A549 (cell line): ENCODE results near the gene TBC1D14. TPM values are rescaled to one million over a fixed set of nuclear protein-coding genes. Genes with fewer than 3 reads are reported as not detected.
A peak's percentile ranks its signal among the peaks of the same experiment; 100 is the strongest.

Source experiments
- ATAC-seq, 2 experiments: fragments of 200-7000 bp in 1 of 2; fragments of >200 bp in 1 of 2; cut with Nextera tagmentation in 1 of 2; cut with Tn5 transposase in 1 of 2; 3 replicates each; pipeline versions ENCODE4 v1.8.0 to v1.9.1; 2018 to 2020; ENCODE audit warnings: mild to moderate bottlenecking in 1 of 2, moderate library complexity in 1 of 2
- CTCF ChIA-PET: fragments of 300-600 bp; sonication (Branson Sonifier 250); formaldehyde crosslinking; extraction: SDS; loops from one replicate; lab custom pipeline; 2021; ENCODE audit warnings: antibody characterized with exemption, inconsistent platforms; lab: Yijun Ruan, JAX
- POLR2A ChIA-PET: fragments of 350-600 bp; formaldehyde crosslinking; extraction: SDS; loops from one replicate; lab custom pipeline; 2021; ENCODE audit warnings: antibody characterized with exemption, inconsistent platforms; lab: Yijun Ruan, JAX
- DNase-seq, 2 experiments: peaks; one replicate each; pipeline versions ENCODE4 v3.0.0 to v3.0.0-alpha.2; 2011 to 2016; ENCODE audit warnings: low read depth in 1 of 2, low spot score in 1 of 2
- FAIRE-seq: peaks from 2 replicates; lab custom pipeline; 2011; peaks lifted over from hg19 to GRCh38; lab: Jason Lieb, UNC
- H3K27ac ChIP-seq, 2 experiments: fragments of >200 bp; sonication (Bioruptor Twin); formaldehyde crosslinking; 3 replicates each; pipeline ENCODE4 v1.5.1; 2016 to 2017
- H3K4me1 ChIP-seq: fragments of >200 bp; sonication (Bioruptor Twin); formaldehyde crosslinking; 3 replicates; pipeline ENCODE4 v1.6.1; 2016
- H3K4me2 ChIP-seq: fragments of >200 bp; sonication (Bioruptor Twin); formaldehyde crosslinking; 3 replicates; pipeline ENCODE4 v1.6.1; 2016
- H3K4me3 ChIP-seq: fragments of >200 bp; sonication (Bioruptor Twin); formaldehyde crosslinking; 3 replicates; pipeline ENCODE4 v1.5.1; 2016
- H3K9me3 ChIP-seq: fragments of >200 bp; sonication (Bioruptor Twin); formaldehyde crosslinking; 3 replicates; pipeline ENCODE4 v1.6.1; 2016
- ATOH8 ChIP-seq: fragments of 250-450 bp; sonication (Bioruptor Pico); IDR thresholded peaks from 2 replicates; pipeline ENCODE4 v1.5.0; 2020; ENCODE audit warnings: low read depth, mild to moderate bottlenecking, moderate library complexity
- BHLHE40 ChIP-seq: IDR thresholded peaks from 2 replicates; pipeline ENCODE4 v1.6.1; 2012; ENCODE audit warnings: low read depth, low read length, inconsistent platforms
- CBX2 ChIP-seq: fragments of 200-600 bp; sonication (generic); IDR thresholded peaks from 2 replicates; pipeline ENCODE4 v1.6.1; 2016; ENCODE audit warnings: low read depth, mild to moderate bottlenecking, borderline replicate concordance
- CHD4 ChIP-seq: fragments of 200-600 bp; sonication (generic); IDR thresholded peaks from 2 replicates; pipeline ENCODE4 v1.6.1; 2016; ENCODE audit warnings: antibody characterized with exemption, mild to moderate bottlenecking, borderline replicate concordance
- CTCF ChIP-seq: fragments of >200 bp; sonication (Bioruptor Twin); formaldehyde crosslinking; IDR thresholded peaks from 3 replicates; pipeline ENCODE4 v1.5.1; 2016
- E2F6 ChIP-seq: IDR thresholded peaks from 2 replicates; pipeline ENCODE4 v1.6.1; 2012; ENCODE audit warnings: low read depth, borderline replicate concordance
- EP300 ChIP-seq, 2 experiments: fragments of >200 bp; sonication (Bioruptor Twin); formaldehyde crosslinking; IDR thresholded peaks; 2 replicates in 1 of 2; 3 replicates in 1 of 2; pipeline ENCODE4 v1.6.1; 2016 to 2017
- FOSL2 ChIP-seq, 2 experiments: fragments of 450-650 bp in 1 of 2; fragments of >200 bp in 1 of 2; sonication (Bioruptor Twin) in 1 of 2; formaldehyde crosslinking; IDR thresholded peaks; 2 replicates each; pipeline versions ENCODE4 v1.5.0 to v1.6.1; 2016 to 2020; ENCODE audit warnings: mild to moderate bottlenecking in 1 of 2, moderate library complexity in 1 of 2
- FOXS1 ChIP-seq: fragments of 250-450 bp; sonication (Bioruptor Pico); IDR thresholded peaks from 2 replicates; pipeline ENCODE4 v1.5.0; 2020; ENCODE audit warnings: mild to moderate bottlenecking, moderate library complexity
- GATA3 ChIP-seq: IDR thresholded peaks from 2 replicates; pipeline ENCODE4 v1.6.1; 2012; ENCODE audit warnings: borderline replicate concordance
- HDAC2 ChIP-seq: fragments of 200-600 bp; sonication (generic); IDR thresholded peaks from 2 replicates; pipeline ENCODE4 v1.6.1; 2016
- HES2 ChIP-seq: fragments of >200 bp; sonication (Bioruptor Twin); formaldehyde crosslinking; IDR thresholded peaks from 2 replicates; pipeline ENCODE4 v1.6.1; 2016
- HEYL ChIP-seq: fragments of 250-450 bp; sonication (Bioruptor Pico); IDR thresholded peaks from 2 replicates; pipeline ENCODE4 v1.8.0; 2021; ENCODE audit warnings: mild to moderate bottlenecking, moderate library complexity
- HOXB5 ChIP-seq: fragments of 250-450 bp; sonication (Bioruptor Pico); IDR thresholded peaks from 2 replicates; pipeline ENCODE4 v1.5.0; 2020; ENCODE audit warnings: mild to moderate bottlenecking, moderate library complexity
- MAX ChIP-seq: IDR thresholded peaks from 2 replicates; pipeline ENCODE4 v1.6.1; 2012
- NPAS2 ChIP-seq: fragments of 250-450 bp; sonication (Bioruptor Pico); IDR thresholded peaks from 2 replicates; pipeline ENCODE4 v1.8.0; 2022; ENCODE audit warnings: mild to moderate bottlenecking, moderate library complexity, borderline replicate concordance
- NR3C1 ChIP-seq: fragments of >200 bp; sonication (Bioruptor Twin); formaldehyde crosslinking; IDR thresholded peaks from 3 replicates; pipeline ENCODE4 v1.6.1; 2017
- PHF8 ChIP-seq: fragments of 200-600 bp; sonication (generic); IDR thresholded peaks from 2 replicates; pipeline ENCODE4 v1.6.1; 2016; ENCODE audit warnings: low read depth, mild to moderate bottlenecking, antibody characterized with exemption, moderate library complexity, borderline replicate concordance
- POLR2AphosphoS2 ChIP-seq: conservative IDR thresholded peaks from 2 replicates; pipeline ENCODE4 v1.6.1; 2012; ENCODE audit warnings: low read length, improper control_type of control experiment, inconsistent platforms
- RARB ChIP-seq: fragments of 250-450 bp; sonication (Bioruptor Pico); IDR thresholded peaks from 2 replicates; pipeline ENCODE4 v1.8.0; 2021; ENCODE audit warnings: mild to moderate bottlenecking, moderate library complexity
- RCOR1 ChIP-seq: fragments of 150-350 bp; IDR thresholded peaks from 2 replicates; pipeline ENCODE4 v1.6.1; 2014; ENCODE audit warnings: antibody characterized with exemption, low read length, low read depth
- RFX5 ChIP-seq: fragments of 450-650 bp; IDR thresholded peaks from 2 replicates; pipeline ENCODE4 v1.7.1; 2014; ENCODE audit warnings: antibody characterized with exemption, mild to moderate bottlenecking, moderate library complexity
- SREBF2 ChIP-seq: fragments of 450-650 bp; IDR thresholded peaks from 2 replicates; pipeline ENCODE4 v1.6.1; 2014; ENCODE audit warnings: mild to moderate bottlenecking, moderate library complexity
- USF2 ChIP-seq: fragments of 450-650 bp; IDR thresholded peaks from 2 replicates; pipeline ENCODE4 v1.6.1; 2014; ENCODE audit warnings: antibody characterized with exemption
- ZC3H11A ChIP-seq: fragments of 450-650 bp; IDR thresholded peaks from 2 replicates; pipeline ENCODE4 v1.6.1; 2014; ENCODE audit warnings: antibody characterized with exemption, mild to moderate bottlenecking
- ZFP36 ChIP-seq: fragments of 450-650 bp; IDR thresholded peaks from 2 replicates; pipeline ENCODE4 v1.6.1; 2014; ENCODE audit warnings: borderline replicate concordance; ENCODE audit not compliant: partially characterized antibody
- WGBS: methylation state at CpG from one replicate; pipeline ENCODE4 v1.1.6; 2017; ENCODE audit errors: missing lambda C conversion rate; 5-methylcytosine and 5-hydroxymethylcytosine counted together
- polyA plus RNA-seq, 4 experiments: library from polyadenylated mRNA; depleted of rRNA in 3 of 4; stranded (reverse); fragments of >200 nt; fragmentation: RNase III in 1 of 4; extraction: RNeasy Plus Mini Kit Qiagen cat#74134 plus additional on column Dnase treatment in 1 of 4; gene quantifications; 2 replicates in 3 of 4; 3 replicates in 1 of 4; pipeline ENCODE4 v1.2.3, GENCODE V29; 2011 to 2017

TBC1D14 gene
- polyA plus RNA-seq, 2 of the 4 experiments (the other 2 are of a cell fraction) = 30.2 to 39.0 TPM

- 89% methylated on average over 8 of the region's 10 CpGs for WGBS
- no peak overlapping the region for H3K4me3 ChIP-seq
- POLR2A ChIA-PET = interaction anchor here (1.9 kb wide), 1 partner anchor 9 kb away, joined by 9 read pairs; the partner anchor contains the start of gene TBC1D14
Measured at GRCh38 chr4:6900181-6900812, 9.3 kb upstream of the TBC1D14 start.

GRCh38 chr4:6900956-6901355 lies 8.7 kb upstream of the TBC1D14 start:
- no peak overlapping the region for H3K4me3 ChIP-seq
- no peak overlapping the region for H3K4me2 ChIP-seq
- FAIRE-seq (no peak), ATAC-seq (peak in 1 of 2 experiments; percentile 46; a peak in 3 of 6 replicates), DNase-seq (no peak)
- peak overlapping the region in 1 of 2 experiments; percentile 41; a peak in 3 of 6 replicates for H3K27ac ChIP-seq
- ChIA-PET POLR2A (interaction anchor here (1.9 kb wide), 1 partner anchor 8 kb away, joined by 9 read pairs; the partner anchor contains the start of gene TBC1D14), CTCF (interaction anchor here (1.9 kb wide), 1 partner anchor 7 kb away, joined by 10 read pairs; no protein-coding TSS in a partner anchor)
- H3K4me1 ChIP-seq = no peaks in the 10 kb centered on the region
- H3K9me3 ChIP-seq = no peaks in the 10 kb centered on the region
- WGBS = 75% methylated on average over 6 of the region's 12 CpGs
- TF ChIP-seq ATOH8 (CRISPR knock-in tag) (no peak), BHLHE40 (no peak), HDAC2 (no peak), NR3C1 (no peak), SREBF2 (no peak), POLR2AphosphoS2 (no peak), FOXS1 (no peak), FOSL2 (IDR thresholded peaks at IDR 0.05) (no peak), FOSL2 (CRISPR knock-in tag; IDR thresholded peaks at IDR 0.05) (no peak), ZFP36 (no peak), ZC3H11A (no peak), MAX (no peak)

More at GRCh38 chr4:6900181-6900812, 9.3 kb upstream of the TBC1D14 start:
- ATAC-seq (no peak; a peak in 1 of 6 replicates), DNase-seq (no peak), FAIRE-seq (no peak)
- H3K4me1 ChIP-seq = no peaks in the 10 kb centered on the region
- peak overlapping the region in 1 of 2 experiments; percentile 41; a peak in 2 of 6 replicates for H3K27ac ChIP-seq
- H3K9me3 ChIP-seq = no peaks in the 10 kb centered on the region
- no peak overlapping the region for H3K4me2 ChIP-seq
- CTCF ChIA-PET = interaction anchor here (0.7 to 1.9 kb wide), 3 partner anchors 8 to 171 kb away, joined by 3 to 10 read pairs (median 6); no protein-coding TSS in a partner anchor
- TF ChIP-seq USF2 (no peak), PHF8 (no peak), MAX (no peak), HES2 (no peak), FOXS1 (no peak), RCOR1 (no peak), NR3C1 (no peak), HDAC2 (no peak), NPAS2 (CRISPR knock-in tag) (no peak), EP300 (IDR thresholded peaks at IDR 0.05) (no peak), CHD4 (no peak), CTCF (no peak), CBX2 (no peak), E2F6 (no peak), HEYL (CRISPR knock-in tag) (no peak), GATA3 (no peak), ATOH8 (CRISPR knock-in tag) (no peak), RFX5 (no peak), HOXB5 (CRISPR knock-in tag) (no peak), RARB (CRISPR knock-in tag) (no peak)
- TF ChIP-seq, all 56 proteins: peak for 0
